Lung (tissue), 12 donors: ENCODE results near the gene PHOX2B. TPM values are rescaled to one million over a fixed set of nuclear protein-coding genes. Genes with fewer than 3 reads are reported as not detected.

Source experiments
- ATAC-seq: fragments of 200-7000 bp; cut with Tn5 transposase; one replicate; pipeline ENCODE4 v1.9.1; 2020; ENCODE audit warnings: moderate number of reproducible peaks; ENCODE audit not compliant: insufficient read depth, low FRiP score
- DNase-seq, 3 donors: peaks; one replicate each; pipeline ENCODE4 v3.0.0-alpha.2; 2013 to 2017
- H3K27ac ChIP-seq, 2 donors: one replicate each; pipeline ENCODE4 v1.5.1; 2013; ENCODE audit warnings: mild to moderate bottlenecking in 2 of 2, moderate library complexity in 2 of 2, control low read depth in 1 of 2, inconsistent platforms in 1 of 2, low read depth in 1 of 2, low read length in 1 of 2
- H3K27me3 ChIP-seq, 3 donors: one replicate each; pipeline ENCODE4 v1.5.1; 2013; ENCODE audit warnings: low read length in 2 of 3; ENCODE audit not compliant: control insufficient read depth in 3 of 3, insufficient read depth in 3 of 3
- H3K36me3 ChIP-seq, 4 donors: one replicate each; pipeline ENCODE4 v1.5.1; 2013; ENCODE audit warnings: low read length in 4 of 4, mild to moderate bottlenecking in 1 of 4, moderate library complexity in 1 of 4; ENCODE audit not compliant: control insufficient read depth in 4 of 4, insufficient read depth in 4 of 4
- H3K4me1 ChIP-seq, 5 donors: one replicate each; pipeline ENCODE4 v1.5.1; 2013; ENCODE audit warnings: low read length in 5 of 5, mild to moderate bottlenecking in 2 of 5, moderate library complexity in 1 of 5; ENCODE audit not compliant: control insufficient read depth in 5 of 5, insufficient read depth in 5 of 5
- H3K4me3 ChIP-seq: one replicate; pipeline ENCODE4 v1.5.1; 2013; ENCODE audit warnings: mild to moderate bottlenecking, control low read depth, moderate library complexity
- H3K9ac ChIP-seq, 2 donors: one replicate each; pipeline ENCODE4 v1.5.1; 2013; ENCODE audit warnings: low read length in 2 of 2, control low read depth in 1 of 2; ENCODE audit not compliant: insufficient read depth in 1 of 2
- H3K9me3 ChIP-seq, 4 donors: one replicate each; pipeline ENCODE4 v1.5.1; 2013; ENCODE audit warnings: low read length in 3 of 4, mild to moderate bottlenecking in 1 of 4, moderate library complexity in 1 of 4; ENCODE audit not compliant: control insufficient read depth in 4 of 4, insufficient read depth in 3 of 4
- WGBS, 2 donors: extraction: QIAGEN DNeasy Blood & Tissue Kit; methylation state at CpG; one replicate each; pipeline ENCODE4 v1.1.7; 2013; 5-methylcytosine and 5-hydroxymethylcytosine counted together
- polyA plus RNA-seq, 2 donors: library from polyadenylated mRNA; stranded (reverse); fragments of 200-250 nt; gene quantifications; one replicate each; pipeline ENCODE4 v1.2.1, GENCODE V29; 2013
- total RNA-seq, 2 donors: library from RNA; depleted of rRNA in 1 of 2; stranded (reverse); fragments of >200 nt in 1 of 2; gene quantifications; one replicate each; pipeline ENCODE4 v1.2.1, GENCODE V29; 2014 to 2021
- TF ChIP-seq, protein P1 (sequence below): IDR thresholded peaks from 2 replicates; pipeline ENCODE4 v1.5.1; 2012; ENCODE audit warnings: mild to moderate bottlenecking; ENCODE audit errors: control extremely low read depth, extremely low read depth
- donor health status: control.
- donor health status: control.
- donor health status: Bipolar disorder and iron deficiency.
- donor health status: healthy.
- donor health status: DM: yes; HTN: yes; CAD: no.

The PHOX2B gene
- total and polyA plus RNA-seq, 4 donors: not detected

DNA sequence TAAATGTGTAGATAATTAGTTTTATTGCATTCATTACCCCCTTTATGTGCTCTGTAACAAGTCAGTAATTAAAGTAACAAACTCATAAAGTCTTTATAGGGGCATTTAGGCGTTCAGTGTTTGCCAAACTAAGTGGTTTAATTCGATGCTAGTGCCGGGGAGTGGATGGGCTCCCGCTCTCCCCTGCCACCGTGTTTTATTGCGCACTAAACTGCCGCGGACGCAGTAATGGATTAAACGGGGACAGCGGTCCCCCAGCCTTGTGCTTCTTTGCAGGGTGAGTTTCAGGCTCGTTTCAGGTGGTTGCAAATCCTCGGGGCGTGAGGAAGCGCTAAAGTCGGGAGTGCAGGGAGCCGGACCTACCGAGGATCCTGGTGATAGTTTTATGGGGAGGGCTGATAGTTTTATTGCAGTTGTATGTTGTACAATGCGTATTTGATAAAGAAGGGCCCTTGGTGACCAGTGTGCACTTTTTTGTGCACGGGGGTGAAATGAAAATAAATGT lies 1.6 kb upstream of the PHOX2B start:
- WGBS, 2 donors: 3 to 5% methylated on average over 20 of the region's 20 CpGs
- TF ChIP-seq, protein P1, sequence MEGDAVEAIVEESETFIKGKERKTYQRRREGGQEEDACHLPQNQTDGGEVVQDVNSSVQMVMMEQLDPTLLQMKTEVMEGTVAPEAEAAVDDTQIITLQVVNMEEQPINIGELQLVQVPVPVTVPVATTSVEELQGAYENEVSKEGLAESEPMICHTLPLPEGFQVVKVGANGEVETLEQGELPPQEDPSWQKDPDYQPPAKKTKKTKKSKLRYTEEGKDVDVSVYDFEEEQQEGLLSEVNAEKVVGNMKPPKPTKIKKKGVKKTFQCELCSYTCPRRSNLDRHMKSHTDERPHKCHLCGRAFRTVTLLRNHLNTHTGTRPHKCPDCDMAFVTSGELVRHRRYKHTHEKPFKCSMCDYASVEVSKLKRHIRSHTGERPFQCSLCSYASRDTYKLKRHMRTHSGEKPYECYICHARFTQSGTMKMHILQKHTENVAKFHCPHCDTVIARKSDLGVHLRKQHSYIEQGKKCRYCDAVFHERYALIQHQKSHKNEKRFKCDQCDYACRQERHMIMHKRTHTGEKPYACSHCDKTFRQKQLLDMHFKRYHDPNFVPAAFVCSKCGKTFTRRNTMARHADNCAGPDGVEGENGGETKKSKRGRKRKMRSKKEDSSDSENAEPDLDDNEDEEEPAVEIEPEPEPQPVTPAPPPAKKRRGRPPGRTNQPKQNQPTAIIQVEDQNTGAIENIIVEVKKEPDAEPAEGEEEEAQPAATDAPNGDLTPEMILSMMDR: no peak

DNA sequence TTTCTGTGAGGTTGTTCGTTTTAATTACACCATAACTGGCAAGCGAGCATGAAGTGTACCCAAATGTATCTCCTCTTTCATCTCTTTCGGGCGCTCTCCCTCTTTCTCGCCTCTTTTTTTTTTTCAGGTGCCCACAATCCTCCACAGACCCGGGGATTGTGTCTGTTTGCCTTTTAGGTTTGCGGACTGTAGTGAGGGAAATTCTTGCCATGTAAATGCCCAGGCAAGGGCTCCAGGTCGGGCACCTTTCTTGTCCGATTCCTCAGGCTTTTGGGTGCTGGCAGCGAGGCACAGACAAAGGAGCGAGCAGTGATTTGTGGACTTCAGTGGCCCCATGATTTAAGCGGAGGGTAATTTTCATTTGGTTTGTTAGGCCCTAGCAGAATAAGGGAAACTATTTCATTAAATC lies 1.1 kb upstream of the PHOX2B start:
- no peak overlapping the region for H3K9ac ChIP-seq
- H3K27ac ChIP-seq: no peak overlapping the region
- TF ChIP-seq, protein P1: no peak
- ATAC-seq (no peak), DNase-seq (peak in 1 of 3 donors; percentile 26)
- H3K36me3 ChIP-seq: no peaks in the 10 kb centered on the region
- peaks cover 6 to 94% (median 93%) of the 10 kb centered on the region in 3 donors for H3K27me3 ChIP-seq
- H3K9me3 ChIP-seq: peaks cover 0 to 23% (median 0%) of the 10 kb centered on the region in 4 donors
- 12% methylated on average over 12 of the region's 12 CpGs for WGBS, 2 donors
- H3K4me1 ChIP-seq: peaks cover 0 to 12% (median 0%) of the 10 kb centered on the region in 5 donors
- H3K4me3 ChIP-seq: no peak overlapping the region

More for the DNA sequence above, 1.6 kb upstream of the PHOX2B start:
- peaks cover 0 to 10% (median 0%) of the 10 kb centered on the region in 5 donors for H3K4me1 ChIP-seq
- no peak for DNase-seq
- no peak overlapping the region for H3K9ac ChIP-seq
- peaks cover 6 to 94% (median 93%) of the 10 kb centered on the region in 3 donors for H3K27me3 ChIP-seq
- H3K9me3 ChIP-seq: peaks cover 0 to 21% (median 0%) of the 10 kb centered on the region in 4 donors
- no peaks in the 10 kb centered on the region for H3K36me3 ChIP-seq
- no peak overlapping the region for H3K27ac ChIP-seq
- H3K4me3 ChIP-seq: no peak overlapping the region
- no peak for ATAC-seq

DNA sequence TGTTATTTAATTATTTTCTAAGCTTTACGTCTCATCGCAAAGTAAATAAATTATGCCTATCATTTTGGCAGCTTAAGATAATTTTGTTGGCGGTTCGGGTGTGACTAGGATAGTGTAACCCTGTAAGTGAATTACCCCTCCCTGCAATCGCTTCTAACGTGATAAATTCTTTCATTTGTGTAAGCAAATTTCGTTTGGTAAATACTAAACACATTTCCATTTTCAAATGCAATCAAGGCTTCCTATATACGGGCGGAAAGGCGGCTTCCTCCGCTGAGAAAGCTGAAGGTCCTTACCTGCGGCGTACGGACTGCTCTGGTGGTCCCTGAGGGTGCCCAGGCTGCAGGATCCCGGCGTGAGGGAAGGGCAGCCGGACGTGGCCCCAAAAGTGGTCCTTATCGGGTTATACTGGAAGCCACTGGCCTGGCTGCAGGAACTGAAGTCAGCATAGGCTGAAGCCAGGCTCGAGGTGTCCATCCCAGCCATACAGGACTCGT lies 403 bp downstream of the PHOX2B start:
- DNase-seq (peak in 1 of 3 donors; percentile 16), ATAC-seq (no peak)
- peaks cover 0 to 29% (median 0%) of the 10 kb centered on the region in 4 donors for H3K9me3 ChIP-seq
- TF ChIP-seq, protein P1: no peak
- no peak overlapping the region for H3K27ac ChIP-seq
- peaks cover 0 to 13% (median 0%) of the 10 kb centered on the region in 5 donors for H3K4me1 ChIP-seq
- WGBS, 2 donors: 6 to 8% methylated on average over 21 of the region's 21 CpGs
- H3K36me3 ChIP-seq: no peaks in the 10 kb centered on the region
- H3K27me3 ChIP-seq: peaks cover 9 to 94% (median 94%) of the 10 kb centered on the region in 3 donors
- no peak overlapping the region for H3K9ac ChIP-seq
- no peak overlapping the region for H3K4me3 ChIP-seq
